Activated naive CD4-positive, alpha-beta T cell treated with anti-CD3 and anti-CD28 coated beads, Interleukin-2, amount 10 ng/mL, durations not matched to agents 7 days and 5 days (primary cell): ENCODE measurements around the gene ESX1.
"Not testable (repeated sequence)": the region's sequence is repeated elsewhere in the genome, so short reads cannot be mapped to it uniquely, and the experiment has no call there.

Source experiments
- CTCF ChIA-PET: fragments of 350-600 bp; sonication (Branson Sonifier 250); formaldehyde crosslinking; loops from one replicate; lab custom pipeline; 2021; ENCODE audit warnings: antibody characterized with exemption; lab: Charles Lee
- DNase-seq: peaks from one replicate; pipeline ENCODE4 v3.0.0-alpha.2; 2020
- H3K27ac Mint-ChIP-seq: one replicate; pipeline ENCODE4 v1.8.0; 2021; ENCODE audit warnings: mild to moderate bottlenecking, moderate library complexity, mixed read lengths
- H3K27me3 Mint-ChIP-seq: one replicate; pipeline ENCODE4 v1.8.0; 2021; ENCODE audit warnings: mild to moderate bottlenecking, mixed read lengths
- H3K36me3 Mint-ChIP-seq: one replicate; pipeline ENCODE4 v1.8.0; 2021; ENCODE audit warnings: mixed read lengths
- H3K4me1 Mint-ChIP-seq: one replicate; pipeline ENCODE4 v1.8.0; 2021; ENCODE audit warnings: mixed read lengths
- H3K4me3 Mint-ChIP-seq: one replicate; pipeline ENCODE4 v1.8.0; 2021; ENCODE audit warnings: mild to moderate bottlenecking, moderate library complexity, mixed read lengths
- H3K9me3 Mint-ChIP-seq: one replicate; pipeline ENCODE4 v1.8.0; 2021; ENCODE audit warnings: mixed read lengths

ESX1 gene

DNA sequence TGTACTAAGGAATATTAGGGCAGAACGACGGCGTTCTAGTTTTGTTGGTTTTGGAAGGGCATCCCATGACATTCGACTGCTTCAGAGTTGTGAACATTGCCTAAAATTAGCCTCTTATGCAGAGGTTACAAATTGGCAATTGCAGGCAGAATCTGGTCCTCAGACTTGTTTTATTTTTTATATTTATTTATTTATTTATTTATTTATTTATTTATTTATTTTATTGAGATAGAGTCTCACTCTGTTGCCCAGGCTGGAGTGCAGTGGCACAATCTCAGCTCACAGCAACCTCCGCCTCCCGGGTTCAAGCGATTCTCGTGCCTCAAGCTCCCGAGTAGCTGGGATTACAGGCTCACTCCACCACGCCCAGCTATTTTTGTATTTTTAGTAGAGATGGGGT lies 24.7 kb downstream of the ESX1 start:
- H3K36me3 Mint-ChIP-seq, DNase-seq, H3K4me3 Mint-ChIP-seq, H3K27ac Mint-ChIP-seq, H3K9me3 Mint-ChIP-seq, H3K27me3 Mint-ChIP-seq, H3K4me1 Mint-ChIP-seq, CTCF ChIA-PET: not testable (repeated sequence)

DNA sequence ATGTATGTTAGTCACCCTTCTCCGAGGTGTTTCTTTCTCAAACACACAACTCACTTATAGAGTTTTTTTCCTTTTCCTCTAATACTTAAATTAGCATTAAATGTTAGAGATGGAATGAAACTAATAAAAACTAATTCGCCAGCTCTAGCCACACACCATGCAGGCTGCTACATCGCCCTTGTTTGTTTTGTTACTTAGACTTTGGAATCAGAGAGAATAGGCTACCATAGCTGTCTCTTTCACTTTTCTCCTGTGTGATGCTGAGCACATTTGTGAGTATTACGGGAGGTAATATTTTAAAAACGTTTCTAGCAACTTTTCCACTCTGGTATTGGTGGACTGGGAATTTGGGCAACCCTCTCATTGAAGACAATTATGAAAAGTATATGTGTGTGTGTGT lies 43.5 kb downstream of the ESX1 start:
- no peak for DNase-seq
- Mint-ChIP-seq H3K27me3 (peaks cover 4% of the 10 kb centered on the region), H3K36me3 (no peaks in the 10 kb centered on the region), H3K4me1 (no peaks in the 10 kb centered on the region), H3K9me3 (no peaks in the 10 kb centered on the region), H3K27ac (no peak overlapping the region), H3K4me3 (no peak overlapping the region)
- CTCF ChIA-PET: no interaction called here

DNA sequence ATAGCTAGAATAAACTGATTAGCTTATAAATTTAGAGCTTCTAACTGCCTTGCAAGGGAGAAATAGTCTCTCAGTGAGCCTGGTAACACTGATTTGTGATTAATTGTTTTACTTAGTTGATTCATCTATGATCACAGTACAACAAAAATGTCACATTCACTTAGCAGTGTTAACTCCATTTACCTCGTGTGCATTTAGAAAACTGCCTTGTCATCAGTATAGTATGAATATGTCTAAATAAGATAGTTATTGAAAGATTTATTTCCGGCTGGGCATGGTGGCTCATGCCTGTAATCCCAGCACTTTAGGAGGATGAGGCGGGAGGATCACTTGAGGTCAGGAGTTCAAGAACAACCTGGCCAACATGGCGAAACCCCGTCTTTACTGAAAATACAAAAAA lies 49.2 kb downstream of the ESX1 start:
- CTCF ChIA-PET: interaction anchor here (2.3 kb wide), 1 partner anchor 10 kb away, joined by 8 read pairs; no protein-coding TSS in a partner anchor
- Mint-ChIP-seq H3K4me1 (no peaks in the 10 kb centered on the region), H3K36me3 (no peaks in the 10 kb centered on the region), H3K27me3 (peaks cover 4% of the 10 kb centered on the region), H3K4me3 (no peak overlapping the region), H3K9me3 (no peaks in the 10 kb centered on the region), H3K27ac (no peak overlapping the region)
- DNase-seq: no peak
